PFSK-1 (cell line): ENCODE results near the gene LRRC15.

Experiments
- POLR2AphosphoS5 ChIP-seq: IDR thresholded peaks from 2 replicates; pipeline ENCODE4 v1.6.1; 2012; ENCODE audit warnings: low read depth, mild to moderate bottlenecking, control low read depth, low read length, moderate library complexity
- SIN3A ChIP-seq: IDR thresholded peaks from 2 replicates; pipeline ENCODE4 v1.6.1; 2012; ENCODE audit warnings: mild to moderate bottlenecking, low read length, moderate library complexity, borderline replicate concordance; ENCODE audit not compliant: insufficient read depth
- TAF1 ChIP-seq: IDR thresholded peaks from 2 replicates; pipeline ENCODE4 v1.6.1; 2012; ENCODE audit warnings: low read length, control low read depth, borderline replicate concordance; ENCODE audit not compliant: insufficient read depth

GRCh38 chr3:194384569-194385001 is 15.0 kb upstream of the LRRC15 start:
- TF ChIP-seq SIN3A, result no peak
- TF ChIP-seq POLR2AphosphoS5, result no peak
- TF ChIP-seq TAF1, result no peak
